Activated naive CD4-positive, alpha-beta T cell treated with anti-CD3 and anti-CD28 coated beads, Interleukin-2, amount 10 ng/mL, durations not matched to agents 7 days and 5 days (primary cell): ENCODE results near the gene SH3RF3.

Experiments
- CTCF ChIA-PET: fragments of 350-600 bp; sonication (Branson Sonifier 250); formaldehyde crosslinking; loops from one replicate; lab custom pipeline; 2021; ENCODE audit warnings: antibody characterized with exemption; lab: Charles Lee
- DNase-seq: peaks from one replicate; pipeline ENCODE4 v3.0.0-alpha.2; 2020
- H3K27ac Mint-ChIP-seq: one replicate; pipeline ENCODE4 v1.8.0; 2021; ENCODE audit warnings: mild to moderate bottlenecking, moderate library complexity, mixed read lengths
- H3K27me3 Mint-ChIP-seq: one replicate; pipeline ENCODE4 v1.8.0; 2021; ENCODE audit warnings: mild to moderate bottlenecking, mixed read lengths
- H3K36me3 Mint-ChIP-seq: one replicate; pipeline ENCODE4 v1.8.0; 2021; ENCODE audit warnings: mixed read lengths
- H3K4me1 Mint-ChIP-seq: one replicate; pipeline ENCODE4 v1.8.0; 2021; ENCODE audit warnings: mixed read lengths
- H3K4me3 Mint-ChIP-seq: one replicate; pipeline ENCODE4 v1.8.0; 2021; ENCODE audit warnings: mild to moderate bottlenecking, moderate library complexity, mixed read lengths
- H3K9me3 Mint-ChIP-seq: one replicate; pipeline ENCODE4 v1.8.0; 2021; ENCODE audit warnings: mixed read lengths

SH3RF3 gene

DNA sequence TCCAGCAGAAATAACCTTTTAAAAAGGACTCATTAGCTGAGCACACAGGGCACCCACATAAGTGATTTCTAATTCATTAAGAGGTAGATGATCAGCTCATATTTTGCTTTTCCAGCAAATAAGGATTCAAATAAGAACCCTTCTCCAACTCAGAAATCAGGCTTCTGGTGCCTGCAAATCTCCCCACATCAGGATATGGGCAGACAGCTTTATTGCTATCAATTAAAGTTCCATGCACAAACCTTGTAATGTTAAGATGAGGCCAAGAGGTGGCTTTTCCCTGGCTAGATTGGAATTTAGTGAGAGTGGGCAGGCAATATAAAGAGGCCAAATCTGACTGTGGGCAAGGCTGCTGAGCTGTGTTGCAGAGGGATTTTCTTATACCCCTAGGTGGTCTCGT, 193.6 kb downstream of the SH3RF3 start:
- Mint-ChIP-seq H3K27ac (no peak overlapping the region), H3K9me3 (no peaks in the 10 kb centered on the region), H3K27me3 (peaks cover 46% of the 10 kb centered on the region), H3K4me1 (peaks cover 22% of the 10 kb centered on the region), H3K4me3 (no peak overlapping the region), H3K36me3 (no peaks in the 10 kb centered on the region)
- DNase-seq = no peak
- CTCF ChIA-PET = no interaction called here

DNA sequence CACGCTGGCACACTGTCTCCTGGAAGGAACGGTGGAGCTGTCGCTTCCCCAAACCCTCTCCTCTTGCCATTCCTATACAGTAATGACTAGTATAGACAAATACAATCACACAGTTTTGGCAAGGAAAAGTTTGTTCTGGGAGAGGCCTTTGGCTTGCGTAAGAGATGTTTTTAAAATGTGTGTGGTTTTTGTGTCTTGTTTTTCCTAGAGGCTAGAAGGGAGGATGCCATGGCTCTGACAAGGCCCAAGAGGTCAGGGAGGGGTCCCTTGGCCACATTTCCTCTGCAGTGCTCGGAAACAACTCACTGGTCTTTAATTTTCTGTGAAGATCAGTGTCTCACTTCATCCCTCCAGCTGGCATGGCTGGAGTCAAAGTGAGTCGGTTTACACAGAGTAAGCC, 195.9 kb downstream of the SH3RF3 start:
- H3K27ac Mint-ChIP-seq = no peak overlapping the region
- no peaks in the 10 kb centered on the region for H3K36me3 Mint-ChIP-seq
- no peaks in the 10 kb centered on the region for H3K9me3 Mint-ChIP-seq
- H3K4me3 Mint-ChIP-seq = no peak overlapping the region
- DNase-seq = no peak
- CTCF ChIA-PET = no interaction called here
- H3K4me1 Mint-ChIP-seq = peaks cover 15% of the 10 kb centered on the region
- peaks cover 35% of the 10 kb centered on the region for H3K27me3 Mint-ChIP-seq

DNA sequence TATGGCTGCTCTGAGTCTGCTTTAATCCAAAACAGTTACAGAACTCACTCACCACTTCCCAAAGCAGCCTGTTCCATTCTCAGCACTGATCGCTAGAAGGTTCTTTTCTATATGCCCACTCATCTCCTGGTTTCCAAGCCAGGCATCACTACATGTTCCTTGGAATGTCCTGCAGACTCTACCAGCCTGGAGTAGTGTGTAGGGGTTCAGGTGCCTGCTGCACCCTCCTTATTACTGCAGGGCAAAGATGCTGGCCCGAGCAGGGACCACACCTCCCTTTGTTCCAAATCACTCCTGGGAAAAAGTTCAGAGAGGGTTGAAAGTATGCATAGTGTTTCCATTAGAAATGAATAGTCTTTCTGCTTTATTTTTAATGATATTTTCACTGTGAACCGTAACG, 196.6 kb downstream of the SH3RF3 start:
- Mint-ChIP-seq H3K4me3 (no peak overlapping the region), H3K36me3 (no peaks in the 10 kb centered on the region), H3K27me3 (peaks cover 35% of the 10 kb centered on the region), H3K27ac (no peak overlapping the region), H3K4me1 (peaks cover 8% of the 10 kb centered on the region), H3K9me3 (no peaks in the 10 kb centered on the region)
- CTCF ChIA-PET = no interaction called here
- no peak for DNase-seq

DNA sequence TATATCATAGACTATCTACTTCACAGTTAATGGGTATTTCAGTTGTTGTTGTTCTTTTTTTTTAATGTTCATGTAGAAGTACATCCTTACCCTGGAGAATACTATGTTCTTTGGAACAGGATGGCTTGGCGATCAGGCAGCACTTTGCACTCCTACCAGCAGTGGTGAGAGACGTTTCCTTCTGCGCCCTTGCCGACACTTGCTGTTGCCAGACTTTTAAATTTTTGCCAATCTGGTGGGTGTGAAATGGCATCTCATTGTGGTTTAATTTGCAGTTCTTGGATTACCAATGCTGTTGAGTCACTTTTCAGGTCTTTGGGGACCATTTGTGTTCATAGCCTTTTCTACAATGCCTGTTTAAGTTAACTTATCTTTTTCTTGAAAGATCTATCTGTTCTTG, 197.3 kb downstream of the SH3RF3 start:
- Mint-ChIP-seq H3K36me3 (no peaks in the 10 kb centered on the region), H3K27ac (no peak overlapping the region), H3K27me3 (peaks cover 35% of the 10 kb centered on the region), H3K4me3 (no peak overlapping the region), H3K9me3 (no peaks in the 10 kb centered on the region), H3K4me1 (peaks cover 3% of the 10 kb centered on the region)
- CTCF ChIA-PET = no interaction called here
- no peak for DNase-seq

DNA sequence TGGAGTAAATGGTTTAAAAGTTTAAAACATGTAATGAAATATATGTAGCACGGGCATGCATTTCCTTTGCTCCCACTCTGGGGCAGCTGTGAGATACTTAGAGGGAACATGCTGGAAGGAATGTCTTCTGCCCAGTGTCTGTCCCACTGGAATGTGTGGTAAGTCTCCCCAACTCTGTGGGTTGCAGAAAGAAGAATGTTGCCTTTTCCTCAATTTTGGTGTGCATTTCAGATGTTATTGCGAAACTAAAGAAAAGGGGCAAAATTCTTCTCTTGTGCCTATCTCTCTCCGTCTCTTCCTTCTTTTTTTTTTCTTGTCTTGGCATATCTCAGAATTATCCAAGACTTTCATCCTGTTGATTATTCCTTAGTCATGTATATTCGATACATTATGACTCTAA, 201.1 kb downstream of the SH3RF3 start:
- no peak overlapping the region for H3K4me3 Mint-ChIP-seq
- CTCF ChIA-PET = interaction anchor here (1.4 kb wide), 1 partner anchor 19 kb away, joined by 4 read pairs; no protein-coding TSS in a partner anchor
- H3K4me1 Mint-ChIP-seq = peaks cover 31% of the 10 kb centered on the region
- no peak overlapping the region for H3K27ac Mint-ChIP-seq
- H3K36me3 Mint-ChIP-seq = no peaks in the 10 kb centered on the region
- H3K9me3 Mint-ChIP-seq = no peaks in the 10 kb centered on the region
- peaks cover 26% of the 10 kb centered on the region for H3K27me3 Mint-ChIP-seq
- no peak for DNase-seq

DNA sequence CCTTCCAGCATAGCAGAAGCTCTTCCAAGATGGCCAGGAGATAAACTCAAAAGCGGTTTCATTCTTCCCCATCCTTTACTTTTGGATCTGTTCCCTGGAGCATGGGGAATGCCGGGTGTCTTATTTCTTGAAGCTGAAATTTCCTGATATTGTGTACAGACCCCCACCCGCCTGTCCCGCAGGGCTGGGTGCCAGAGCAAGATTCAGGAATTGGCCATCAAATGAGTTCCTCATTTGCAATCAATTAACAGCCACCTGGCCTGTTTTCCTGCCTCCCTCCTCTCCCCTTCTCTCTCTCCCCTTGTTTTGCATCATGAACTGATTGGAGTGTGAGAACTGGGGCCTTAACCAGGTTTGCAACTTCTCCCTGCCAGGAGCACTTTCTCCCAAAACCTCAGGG, 202.1 kb downstream of the SH3RF3 start:
- Mint-ChIP-seq H3K9me3 (no peaks in the 10 kb centered on the region), H3K27ac (no peak overlapping the region), H3K36me3 (no peaks in the 10 kb centered on the region), H3K4me3 (no peak overlapping the region), H3K27me3 (peaks cover 30% of the 10 kb centered on the region), H3K4me1 (peaks cover 41% of the 10 kb centered on the region)
- no peak for DNase-seq
- CTCF ChIA-PET = interaction anchor here (3.2 kb wide), 1 partner anchor 17 kb away, joined by 23 read pairs; no protein-coding TSS in a partner anchor

DNA sequence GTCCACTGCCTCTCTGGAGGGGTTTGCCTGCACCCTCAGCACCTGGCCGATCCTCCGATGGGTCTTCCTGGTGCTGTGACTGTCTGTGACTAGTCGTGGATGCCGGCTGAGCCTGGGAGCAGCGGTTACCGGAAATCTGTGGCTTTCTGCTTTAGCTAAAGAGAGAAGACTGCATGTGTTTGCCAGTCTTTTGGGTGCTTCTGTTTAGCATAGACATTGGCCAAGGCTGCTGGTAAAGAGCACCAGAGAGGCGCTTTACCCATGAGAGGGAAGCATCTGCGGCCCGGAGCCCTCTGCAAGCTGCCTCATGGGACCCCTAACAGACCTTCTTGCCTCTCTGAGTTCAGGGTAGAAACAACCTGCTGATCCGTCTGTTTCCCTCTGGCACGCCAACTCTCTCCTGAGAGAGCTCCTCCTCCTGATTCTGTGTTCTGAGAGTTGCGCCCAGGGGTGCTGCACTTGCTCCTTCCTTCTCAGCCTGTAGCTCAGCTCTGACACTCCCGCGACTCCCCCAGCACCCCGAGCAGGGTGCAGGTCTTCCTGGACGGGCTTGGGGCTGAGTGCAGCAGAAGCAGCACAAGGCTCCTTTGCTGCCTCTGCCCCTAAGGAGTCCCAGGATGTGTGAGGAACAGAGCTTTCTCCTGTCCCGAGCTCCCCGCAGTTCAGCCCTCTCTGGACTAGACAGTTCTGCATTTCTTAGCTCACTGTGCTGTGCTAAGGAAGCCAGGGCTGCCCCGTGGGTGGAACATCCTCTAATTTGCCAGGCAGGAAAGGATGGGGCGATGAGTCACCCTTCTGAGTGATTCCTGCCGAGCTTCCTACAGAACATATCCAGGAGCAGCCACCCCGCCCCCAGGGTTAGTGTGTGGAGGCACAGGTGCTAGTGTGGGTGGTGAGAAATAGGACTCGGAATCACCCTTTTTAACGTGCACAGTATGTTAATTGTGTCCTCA, 203.2 kb downstream of the SH3RF3 start:
- CTCF ChIA-PET = interaction anchor here (0.6 to 3.2 kb wide), 6 partner anchors 16 to 982 kb away, joined by 3 to 23 read pairs (median 3); no protein-coding TSS in a partner anchor
- H3K4me1 Mint-ChIP-seq = peaks cover 47% of the 10 kb centered on the region
- DNase-seq = peak; percentile 55

DNA sequence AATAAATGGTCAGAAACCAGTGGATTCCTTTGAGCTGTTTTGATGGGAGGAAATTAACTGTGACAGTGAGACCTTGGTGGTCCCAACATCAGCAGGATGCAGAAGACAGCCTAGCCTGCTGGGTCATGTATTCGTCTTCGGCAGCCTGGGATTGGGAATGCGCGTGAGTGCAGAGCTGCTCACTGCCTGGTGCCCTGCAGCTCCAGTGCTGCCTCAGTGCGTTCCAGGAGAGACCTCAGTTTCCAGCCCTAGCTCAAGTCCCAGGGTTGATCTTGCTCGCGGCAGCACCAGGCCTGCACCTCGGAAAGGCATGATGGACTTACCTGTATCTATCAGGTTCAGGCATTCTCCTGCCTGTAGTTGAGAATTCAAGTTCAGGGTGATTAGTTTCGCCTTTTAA, 203.9 kb downstream of the SH3RF3 start:
- H3K27ac Mint-ChIP-seq = no peak overlapping the region
- DNase-seq = no peak
- H3K4me3 Mint-ChIP-seq = peak overlapping the region; percentile 69
- CTCF ChIA-PET = interaction anchor here (0.6 to 3.2 kb wide), 6 partner anchors 16 to 206 kb away, joined by 3 to 23 read pairs (median 3); no protein-coding TSS in a partner anchor
- H3K4me1 Mint-ChIP-seq = peaks cover 47% of the 10 kb centered on the region
- no peaks in the 10 kb centered on the region for H3K9me3 Mint-ChIP-seq
- peaks cover 37% of the 10 kb centered on the region for H3K27me3 Mint-ChIP-seq
- H3K36me3 Mint-ChIP-seq = no peaks in the 10 kb centered on the region

More for the DNA sequence above, 203.2 kb downstream of the SH3RF3 start:
- Mint-ChIP-seq H3K9me3 (no peaks in the 10 kb centered on the region), H3K27me3 (peaks cover 31% of the 10 kb centered on the region), H3K27ac (peak overlapping the region; percentile 91), H3K4me3 (peak overlapping the region; percentile 69), H3K36me3 (no peaks in the 10 kb centered on the region)

DNA sequence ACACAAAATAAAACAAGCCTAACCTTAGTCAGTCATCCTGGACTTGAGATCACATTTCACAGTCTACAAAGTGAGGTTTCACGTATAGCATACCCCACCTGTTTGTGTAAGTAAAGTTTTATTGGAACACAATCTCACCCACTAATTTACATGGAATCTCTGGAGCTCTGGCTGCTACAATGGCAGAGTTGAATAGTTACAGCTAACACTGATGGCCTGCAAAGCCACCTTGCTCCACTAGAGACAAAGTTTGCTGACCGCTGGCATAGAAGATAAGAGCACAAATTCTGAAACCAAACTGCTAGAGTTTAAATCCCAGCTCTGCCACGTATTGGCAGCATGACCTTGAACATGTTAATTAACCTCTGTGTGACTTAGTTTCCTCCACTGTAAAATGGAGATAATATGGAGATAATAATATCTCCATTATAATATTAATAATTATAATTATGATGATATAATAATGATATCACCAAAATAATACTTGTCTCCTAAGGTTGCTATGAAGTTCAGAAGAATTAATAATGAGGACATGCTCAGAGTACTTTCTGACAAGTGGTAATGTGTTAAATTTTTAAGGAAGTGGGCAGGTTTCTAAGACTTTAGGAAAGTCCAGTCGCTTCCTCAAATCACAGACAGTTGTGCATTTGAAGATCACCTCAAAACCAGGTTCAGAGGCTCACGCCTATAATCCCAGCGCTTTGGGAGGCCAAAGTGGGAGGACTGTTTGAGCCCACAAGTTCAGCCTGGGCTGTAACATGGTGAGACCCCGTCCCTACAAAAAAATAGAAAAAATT, 204.6 kb downstream of the SH3RF3 start:
- H3K9me3 Mint-ChIP-seq = no peaks in the 10 kb centered on the region

DNA sequence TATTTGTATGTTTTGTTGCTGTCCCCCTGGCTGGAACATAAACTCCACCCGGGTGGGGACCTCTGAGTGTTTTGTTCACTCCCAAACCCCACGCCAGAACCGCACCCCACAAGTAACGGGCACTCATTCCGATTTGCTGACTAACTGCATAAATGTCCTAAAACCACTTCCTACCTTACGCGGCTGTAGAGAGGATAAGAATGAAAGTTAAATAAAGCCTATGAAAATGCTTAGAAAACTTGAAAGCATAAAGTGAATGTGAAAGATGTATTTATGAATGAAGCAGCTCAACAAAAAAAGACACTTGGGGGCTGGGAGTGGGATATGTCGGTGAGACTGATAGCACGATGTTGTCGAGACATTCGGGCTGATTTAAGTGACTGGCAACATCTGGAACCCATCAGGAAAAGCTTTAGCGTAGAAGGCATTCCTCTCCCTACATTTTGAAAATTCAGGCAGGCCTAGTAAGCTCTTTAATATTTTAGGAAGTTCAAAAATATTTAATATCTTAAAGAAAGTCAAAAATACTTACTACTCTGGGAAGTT, 206.7 kb downstream of the SH3RF3 start:
- peaks cover 55% of the 10 kb centered on the region for H3K4me1 Mint-ChIP-seq
- no peaks in the 10 kb centered on the region for H3K9me3 Mint-ChIP-seq
- peak overlapping the region; percentile 4 for H3K27ac Mint-ChIP-seq
- peak overlapping the region; percentile 10 for H3K4me3 Mint-ChIP-seq
- peaks cover 1% of the 10 kb centered on the region for H3K36me3 Mint-ChIP-seq
- peaks cover 26% of the 10 kb centered on the region for H3K27me3 Mint-ChIP-seq
- CTCF ChIA-PET = interaction anchor here (0.6 to 1.0 kb wide), 2 partner anchors 173 to 207 kb away, joined by 3 read pairs; no protein-coding TSS in a partner anchor
- DNase-seq = peak; percentile 40

More for the DNA sequence above, 204.6 kb downstream of the SH3RF3 start:
- Mint-ChIP-seq H3K27ac (no peak overlapping the region), H3K4me1 (peaks cover 47% of the 10 kb centered on the region), H3K4me3 (no peak overlapping the region), H3K27me3 (peaks cover 40% of the 10 kb centered on the region), H3K36me3 (no peaks in the 10 kb centered on the region)
- CTCF ChIA-PET = interaction anchor here (0.6 to 3.2 kb wide), 4 partner anchors 15 to 177 kb away, joined by 3 to 23 read pairs (median 4); no protein-coding TSS in a partner anchor
- DNase-seq = no peak

DNA sequence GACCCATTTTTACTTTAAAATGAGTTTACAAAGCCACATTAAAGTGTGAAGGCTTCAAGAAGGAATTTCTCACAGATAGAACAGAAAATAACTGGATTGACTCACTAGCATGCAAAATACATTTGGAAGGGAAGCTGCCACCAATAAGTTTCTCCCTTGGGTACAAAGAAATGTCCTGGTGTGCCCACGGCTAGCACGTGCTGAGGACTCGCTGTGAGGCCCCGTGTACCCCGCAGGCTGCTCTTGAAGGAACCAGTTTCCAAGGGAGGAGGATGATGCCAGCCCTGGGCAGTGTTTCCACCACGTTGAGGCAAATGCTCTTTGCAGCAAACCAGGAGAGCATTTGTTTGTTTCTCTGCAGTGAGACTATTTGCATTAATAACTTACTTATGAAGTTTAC, 207.3 kb downstream of the SH3RF3 start:
- no peak overlapping the region for H3K4me3 Mint-ChIP-seq
- H3K27me3 Mint-ChIP-seq = peaks cover 26% of the 10 kb centered on the region
- H3K9me3 Mint-ChIP-seq = no peaks in the 10 kb centered on the region
- DNase-seq = no peak
- peaks cover 60% of the 10 kb centered on the region for H3K4me1 Mint-ChIP-seq
- no peak overlapping the region for H3K27ac Mint-ChIP-seq
- peaks cover 1% of the 10 kb centered on the region for H3K36me3 Mint-ChIP-seq
- CTCF ChIA-PET = interaction anchor here (0.6 to 1.0 kb wide), 2 partner anchors 173 to 208 kb away, joined by 3 read pairs; no protein-coding TSS in a partner anchor

DNA sequence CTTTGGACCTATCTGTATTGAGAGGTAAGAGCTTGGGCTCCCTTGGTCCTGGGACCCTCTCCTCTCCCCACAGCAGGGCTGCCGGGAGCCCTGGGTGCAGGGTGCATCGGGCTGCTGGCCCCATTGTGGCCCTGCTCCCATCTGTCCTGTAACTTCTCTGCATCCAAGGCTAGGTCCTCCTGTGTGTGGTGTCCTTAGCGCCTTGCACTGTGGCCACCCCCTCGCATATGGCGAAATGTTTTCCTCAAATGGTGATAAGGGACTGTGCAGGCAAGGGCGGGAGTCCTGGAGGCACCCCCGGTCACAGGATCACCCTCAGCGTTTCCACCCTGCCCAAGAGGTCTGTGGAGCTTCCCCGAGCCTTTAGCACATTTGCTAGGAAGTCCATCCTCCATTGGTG, 208.2 kb downstream of the SH3RF3 start:
- CTCF ChIA-PET = no interaction called here

DNA sequence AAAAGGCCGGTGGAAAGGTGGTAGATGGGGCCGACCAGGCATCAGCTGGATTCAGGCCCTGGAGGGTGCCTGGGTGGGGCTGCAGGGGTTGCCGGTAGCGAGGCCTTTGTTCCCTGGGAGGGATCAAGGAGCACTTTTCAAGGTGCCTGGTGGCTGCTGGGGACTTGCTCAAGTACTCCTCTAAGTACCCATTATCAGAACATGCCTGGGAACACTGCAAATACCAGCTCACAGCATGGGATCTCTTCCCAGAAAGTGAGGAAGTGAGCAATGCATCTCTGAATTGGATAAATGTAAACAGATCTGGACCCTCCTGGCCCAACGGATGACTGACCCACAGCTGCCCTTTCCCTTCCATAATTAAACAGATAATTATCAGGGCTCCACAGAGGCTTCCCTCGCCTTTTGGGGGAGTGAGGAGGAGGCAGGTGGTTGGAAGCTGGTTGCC, 210.5 kb downstream of the SH3RF3 start:
- Mint-ChIP-seq H3K27ac (no peak overlapping the region), H3K36me3 (peaks cover 1% of the 10 kb centered on the region), H3K4me3 (no peak overlapping the region), H3K4me1 (peaks cover 46% of the 10 kb centered on the region), H3K9me3 (no peaks in the 10 kb centered on the region), H3K27me3 (peaks cover 28% of the 10 kb centered on the region)
- CTCF ChIA-PET = interaction anchor here (0.9 kb wide), 1 partner anchor 171 kb away, joined by 3 read pairs; no protein-coding TSS in a partner anchor
- no peak for DNase-seq

More for the DNA sequence above, 208.2 kb downstream of the SH3RF3 start:
- Mint-ChIP-seq H3K27ac (no peak overlapping the region), H3K4me1 (peaks cover 60% of the 10 kb centered on the region), H3K9me3 (no peaks in the 10 kb centered on the region), H3K4me3 (no peak overlapping the region), H3K36me3 (peaks cover 1% of the 10 kb centered on the region), H3K27me3 (peaks cover 20% of the 10 kb centered on the region)
- DNase-seq = no peak
